HPDE6-E6E7 (cell line): Measurements from ENCODE around the gene MACO1.

Source experiments
- DNase-seq: peaks from one replicate; pipeline ENCODE4 v3.0.0; 2011; ENCODE audit warnings: missing footprints; ENCODE audit errors: extremely low spot score

Gene MACO1

GRCh38 chr1:25524568-25525360, 94.1 kb downstream of the MACO1 start:
- no peak for DNase-seq

- DNase-seq: no peak
Measured at GRCh38 chr1:25525361-25525688, 94.6 kb downstream of the MACO1 start.

GRCh38 chr1:25526753-25527152, 96.1 kb downstream of the MACO1 start:
- no peak for DNase-seq

GRCh38 chr1:25527226-25527846, 96.6 kb downstream of the MACO1 start:
- DNase-seq: no peak

GRCh38 chr1:25527946-25528595, 97.4 kb downstream of the MACO1 start:
- DNase-seq: no peak

- no peak for DNase-seq
Measured at GRCh38 chr1:25528881-25529517, 98.3 kb downstream of the MACO1 start.

GRCh38 chr1:25529518-25530185, 99.0 kb downstream of the MACO1 start:
- no peak for DNase-seq

- DNase-seq: no peak
Measured at GRCh38 chr1:25530186-25531081, 99.7 kb downstream of the MACO1 start.

GRCh38 chr1:25531082-25531461, 100.4 kb downstream of the MACO1 start:
- no peak for DNase-seq

- DNase-seq: no peak
Measured at GRCh38 chr1:25532970-25533369, 102.3 kb downstream of the MACO1 start.

- DNase-seq: no peak
Measured at GRCh38 chr1:25533775-25534409, 103.2 kb downstream of the MACO1 start.

- no peak for DNase-seq
Measured at GRCh38 chr1:25534410-25534788, 103.7 kb downstream of the MACO1 start.

- no peak for DNase-seq
Measured at GRCh38 chr1:25536124-25536523, 105.4 kb downstream of the MACO1 start.

GRCh38 chr1:25537153-25537831, 106.6 kb downstream of the MACO1 start:
- DNase-seq: no peak

- no peak for DNase-seq
Measured at GRCh38 chr1:25538191-25538767, 107.6 kb downstream of the MACO1 start.

- no peak for DNase-seq
Measured at GRCh38 chr1:25540750-25541342, 110.1 kb downstream of the MACO1 start.

GRCh38 chr1:25541425-25541824, 110.7 kb downstream of the MACO1 start:
- no peak for DNase-seq

GRCh38 chr1:25541889-25542658, 111.4 kb downstream of the MACO1 start:
- DNase-seq: no peak
